ENCODE measurements around the gene SETDB2.

DNA sequence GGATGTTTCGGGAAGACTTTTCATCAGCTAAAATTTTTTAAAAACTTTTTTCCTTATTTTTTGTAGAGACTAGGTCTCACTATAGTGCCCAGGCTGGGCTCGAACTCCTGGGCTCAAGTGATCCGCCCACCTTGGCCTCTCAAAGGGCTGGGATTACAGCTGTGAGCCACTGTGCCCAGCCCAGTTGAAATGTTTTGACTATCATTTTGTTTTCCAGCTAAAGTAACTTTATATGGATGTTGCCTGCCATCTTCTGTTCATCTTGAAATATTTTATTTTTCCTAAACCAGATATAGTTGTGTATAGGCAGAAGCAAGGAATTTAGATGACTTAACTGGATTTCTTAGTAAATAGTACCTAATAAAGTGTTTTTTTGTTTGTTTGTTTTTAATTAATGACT is 7.2 kb upstream of the SETDB2 start:
- TF ChIP-seq, protein P1, sequence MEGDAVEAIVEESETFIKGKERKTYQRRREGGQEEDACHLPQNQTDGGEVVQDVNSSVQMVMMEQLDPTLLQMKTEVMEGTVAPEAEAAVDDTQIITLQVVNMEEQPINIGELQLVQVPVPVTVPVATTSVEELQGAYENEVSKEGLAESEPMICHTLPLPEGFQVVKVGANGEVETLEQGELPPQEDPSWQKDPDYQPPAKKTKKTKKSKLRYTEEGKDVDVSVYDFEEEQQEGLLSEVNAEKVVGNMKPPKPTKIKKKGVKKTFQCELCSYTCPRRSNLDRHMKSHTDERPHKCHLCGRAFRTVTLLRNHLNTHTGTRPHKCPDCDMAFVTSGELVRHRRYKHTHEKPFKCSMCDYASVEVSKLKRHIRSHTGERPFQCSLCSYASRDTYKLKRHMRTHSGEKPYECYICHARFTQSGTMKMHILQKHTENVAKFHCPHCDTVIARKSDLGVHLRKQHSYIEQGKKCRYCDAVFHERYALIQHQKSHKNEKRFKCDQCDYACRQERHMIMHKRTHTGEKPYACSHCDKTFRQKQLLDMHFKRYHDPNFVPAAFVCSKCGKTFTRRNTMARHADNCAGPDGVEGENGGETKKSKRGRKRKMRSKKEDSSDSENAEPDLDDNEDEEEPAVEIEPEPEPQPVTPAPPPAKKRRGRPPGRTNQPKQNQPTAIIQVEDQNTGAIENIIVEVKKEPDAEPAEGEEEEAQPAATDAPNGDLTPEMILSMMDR (conservative IDR thresholded peaks at IDR 0.05; ENCODE audit: low read depth, low read length): peak; percentile 41
- TF ChIP-seq EZH2phosphoT487 (IDR thresholded peaks at IDR 0.05; ENCODE audit: borderline replicate concordance, low read length): no peak

Data from PC-3 (cell line).